GM18520 (cell line): ENCODE data around the gene ADIPOR1.
"Not testable (repeated sequence)": the region's sequence is repeated elsewhere in the genome, so short reads cannot be mapped to it uniquely, and the experiment has no call there.

Experiments used
- ATAC-seq: cut with Tn5 transposase; IDR thresholded peaks from one replicate; pipeline ENCODE4 v1.9.1; 2021; ENCODE audit not compliant: unreplicated experiment

Gene ADIPOR1

GRCh38 chr1:202957733-202958543 lies at the start of gene ADIPOR1:
Gene ADIPOR1, minus strand, starts transcription at chr1:202958312. Its CDS starts 7,242 bp downstream, at chr1:202951070.
- peak; percentile 95 for ATAC-seq

- peak; percentile 86 for ATAC-seq
These were observed 49.1 kb upstream of the ADIPOR1 start, which contains the start of gene TMEM183A for GRCh38 chr1:203006948-203007871. Gene TMEM183A, plus strand, starts transcription at chr1:203007374. Its CDS starts 92 bp downstream, at chr1:203007466.

- not testable (repeated sequence) for ATAC-seq
These were observed 47.5 kb upstream of the ADIPOR1 start for GRCh38 chr1:203005395-203006142.

- ATAC-seq: no peak
These were observed 44.8 kb upstream of the ADIPOR1 start for GRCh38 chr1:203002951-203003350.

GRCh38 chr1:203001986-203002385 lies 43.9 kb upstream of the ADIPOR1 start:
- no peak for ATAC-seq

- no peak for ATAC-seq
These were observed 42.3 kb upstream of the ADIPOR1 start for GRCh38 chr1:203000217-203000944.

GRCh38 chr1:202998836-202999750 lies 41.0 kb upstream of the ADIPOR1 start:
- ATAC-seq: no peak

GRCh38 chr1:202994756-202995155 lies 36.6 kb upstream of the ADIPOR1 start:
- no peak for ATAC-seq

GRCh38 chr1:202991112-202991511 lies 33.0 kb upstream of the ADIPOR1 start:
- no peak for ATAC-seq

- no peak for ATAC-seq
These were observed 31.8 kb upstream of the ADIPOR1 start for GRCh38 chr1:202989879-202990278.

GRCh38 chr1:202987922-202988583 lies 29.9 kb upstream of the ADIPOR1 start:
- ATAC-seq: no peak

GRCh38 chr1:202987255-202987654 lies 29.1 kb upstream of the ADIPOR1 start:
- no peak for ATAC-seq

- ATAC-seq: not testable (repeated sequence)
These were observed 28.0 kb upstream of the ADIPOR1 start for GRCh38 chr1:202986120-202986519.

GRCh38 chr1:202982715-202983430 lies 24.8 kb upstream of the ADIPOR1 start:
- no peak for ATAC-seq

GRCh38 chr1:202981939-202982338 lies 23.8 kb upstream of the ADIPOR1 start:
- no peak for ATAC-seq

- ATAC-seq: no peak
These were observed 21.3 kb upstream of the ADIPOR1 start for GRCh38 chr1:202979459-202979858.

GRCh38 chr1:202976633-202977032 lies 18.5 kb upstream of the ADIPOR1 start:
- no peak for ATAC-seq

GRCh38 chr1:202974856-202975255 lies 16.7 kb upstream of the ADIPOR1 start:
- no peak for ATAC-seq
